Loucy (cell line): Measurements from ENCODE around the gene LHFPL2.

Experiments
- CTCF ChIP-seq: fragments of 200-600 bp; sonication (generic); conservative IDR thresholded peaks from 2 replicates; pipeline ENCODE4 v1.5.1; 2014; ENCODE audit warnings: mild to moderate bottlenecking, antibody characterized with exemption, low read length
- EZH2phosphoT487 ChIP-seq: fragments of 200-600 bp; IDR thresholded peaks from 2 replicates; pipeline ENCODE4 v1.6.1; 2018; ENCODE audit warnings: antibody characterized with exemption, mild to moderate bottlenecking, moderate library complexity, borderline replicate concordance

- TF ChIP-seq CTCF (no peak), EZH2phosphoT487 (no peak)
Observed at GRCh38 chr5:78526049-78526525, 122.5 kb downstream of the LHFPL2 start.
